Measurements from ENCODE around the gene MYLK.

GRCh38 chr3:123899300-123899865 is 15.3 kb upstream of the MYLK start:
- TF ChIP-seq, protein P1, sequence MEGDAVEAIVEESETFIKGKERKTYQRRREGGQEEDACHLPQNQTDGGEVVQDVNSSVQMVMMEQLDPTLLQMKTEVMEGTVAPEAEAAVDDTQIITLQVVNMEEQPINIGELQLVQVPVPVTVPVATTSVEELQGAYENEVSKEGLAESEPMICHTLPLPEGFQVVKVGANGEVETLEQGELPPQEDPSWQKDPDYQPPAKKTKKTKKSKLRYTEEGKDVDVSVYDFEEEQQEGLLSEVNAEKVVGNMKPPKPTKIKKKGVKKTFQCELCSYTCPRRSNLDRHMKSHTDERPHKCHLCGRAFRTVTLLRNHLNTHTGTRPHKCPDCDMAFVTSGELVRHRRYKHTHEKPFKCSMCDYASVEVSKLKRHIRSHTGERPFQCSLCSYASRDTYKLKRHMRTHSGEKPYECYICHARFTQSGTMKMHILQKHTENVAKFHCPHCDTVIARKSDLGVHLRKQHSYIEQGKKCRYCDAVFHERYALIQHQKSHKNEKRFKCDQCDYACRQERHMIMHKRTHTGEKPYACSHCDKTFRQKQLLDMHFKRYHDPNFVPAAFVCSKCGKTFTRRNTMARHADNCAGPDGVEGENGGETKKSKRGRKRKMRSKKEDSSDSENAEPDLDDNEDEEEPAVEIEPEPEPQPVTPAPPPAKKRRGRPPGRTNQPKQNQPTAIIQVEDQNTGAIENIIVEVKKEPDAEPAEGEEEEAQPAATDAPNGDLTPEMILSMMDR (IDR thresholded peaks at IDR 0.05) = no peak
- TF ChIP-seq POLR2A (IDR thresholded peaks at IDR 0.05) = no peak
